Mononuclear cell (primary cell): ENCODE data around the gene ME3. TPM values are rescaled to one million over a fixed set of nuclear protein-coding genes. Genes with fewer than 3 reads are reported as not detected.

ENCODE experiments used
- H3K27me3 ChIP-seq: 2 replicates; pipeline ENCODE4 v1.6.0; 2011; ENCODE audit warnings: low read length, control low read depth; ENCODE audit not compliant: insufficient read depth
- H3K4me1 ChIP-seq: 2 replicates; pipeline ENCODE4 v1.5.1; 2011; ENCODE audit warnings: mild to moderate bottlenecking, low read length, control low read depth; ENCODE audit not compliant: insufficient read depth
- H3K4me3 ChIP-seq: 2 replicates; pipeline ENCODE4 v1.5.1; 2011; ENCODE audit warnings: mild to moderate bottlenecking, low read length, moderate library complexity
- H3K9me3 ChIP-seq: 2 replicates; pipeline ENCODE4 v1.5.1; 2011; ENCODE audit warnings: low read depth, mild to moderate bottlenecking, control low read depth, low read length
- total RNA-seq: library from RNA; depleted of rRNA; stranded (reverse); fragments of >200 nt; gene quantifications from one replicate; pipeline ENCODE4 v1.2.3, GENCODE V29; 2012

The ME3 gene
- total RNA-seq, 1 donor: 4.2 TPM

DNA sequence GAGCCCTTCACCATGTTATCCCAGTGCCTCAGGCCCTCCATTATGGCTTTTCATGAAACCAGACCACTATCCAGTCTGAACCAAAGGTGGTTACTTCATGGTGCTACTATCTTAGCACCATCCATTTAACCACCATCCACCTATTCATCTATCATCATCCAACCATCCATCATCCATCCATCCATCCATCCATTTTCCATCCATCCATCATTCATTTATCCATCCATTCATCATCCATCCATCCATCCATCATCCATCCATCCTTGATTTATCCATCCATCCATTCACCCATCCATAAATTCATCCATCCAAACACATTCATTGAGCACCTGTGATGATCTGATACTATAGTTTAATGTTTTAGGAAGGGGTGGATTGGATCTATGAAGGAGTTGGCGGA is 204.2 kb downstream of the ME3 start:
- H3K4me3 ChIP-seq: no peak overlapping the region
- H3K9me3 ChIP-seq: no peaks in the 10 kb centered on the region
- H3K27me3 ChIP-seq: no peaks in the 10 kb centered on the region
- no peaks in the 10 kb centered on the region for H3K4me1 ChIP-seq

DNA sequence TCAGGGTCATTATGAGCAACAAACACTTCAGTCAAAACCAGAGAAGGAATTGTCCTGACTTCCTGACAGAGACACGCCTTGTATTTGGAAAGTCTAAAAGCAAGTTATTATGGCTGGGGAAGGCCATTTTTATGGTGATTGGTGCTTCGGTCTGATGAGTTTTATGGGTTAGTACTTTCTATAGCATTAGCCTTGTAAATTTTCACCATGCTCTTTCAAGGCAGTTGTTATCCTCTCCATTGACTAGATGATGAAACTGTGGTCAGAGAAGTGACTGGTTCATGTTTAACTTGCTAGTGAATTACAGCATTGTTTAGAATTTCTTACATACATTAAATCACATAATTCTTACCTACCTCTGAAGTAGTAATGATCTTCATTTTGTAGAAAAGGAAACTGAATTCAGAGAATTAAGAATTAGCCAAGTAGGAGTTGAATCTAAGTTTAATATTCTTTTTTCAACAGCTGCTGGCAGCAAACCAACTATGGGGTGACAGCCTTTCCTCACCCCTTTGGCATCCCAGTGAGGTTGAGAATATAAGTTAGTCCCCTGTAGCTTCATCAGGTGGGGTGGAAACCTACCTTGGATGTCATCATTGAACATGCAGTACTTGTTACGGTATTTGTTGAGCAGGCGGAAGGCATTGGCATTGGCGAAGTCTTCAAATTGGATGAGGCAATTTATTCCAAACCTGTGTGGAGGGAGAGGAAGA is 207.8 kb downstream of the ME3 start:
- Histone ChIP-seq H3K27me3 (no peaks in the 10 kb centered on the region), H3K4me3 (no peak overlapping the region), H3K4me1 (no peaks in the 10 kb centered on the region), H3K9me3 (no peaks in the 10 kb centered on the region)

GRCh38 chr11:86463955-86464354 is 208.5 kb downstream of the ME3 start:
- no peaks in the 10 kb centered on the region for H3K4me1 ChIP-seq
- no peaks in the 10 kb centered on the region for H3K27me3 ChIP-seq
- H3K9me3 ChIP-seq: no peaks in the 10 kb centered on the region
- H3K4me3 ChIP-seq: no peak overlapping the region

DNA sequence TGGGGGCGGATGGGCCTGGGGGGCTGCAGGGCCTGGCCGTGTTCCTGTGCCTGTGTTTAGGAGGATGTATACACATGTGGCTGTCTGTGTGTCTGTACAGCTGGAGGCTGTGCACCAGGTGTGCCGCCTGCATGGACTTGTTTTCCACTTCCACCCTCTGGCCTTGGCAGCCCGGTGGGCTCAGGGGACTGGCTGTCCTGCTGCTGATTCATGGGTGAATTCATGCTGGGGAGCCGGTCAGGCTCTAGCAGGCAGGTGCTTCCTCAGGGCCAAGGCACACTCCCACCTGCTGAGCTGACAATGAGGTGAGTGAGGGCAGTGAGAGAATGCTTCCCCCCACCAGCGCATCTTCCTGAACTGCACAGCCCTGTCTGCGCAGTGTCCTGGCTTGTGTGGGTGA is 209.3 kb downstream of the ME3 start:
- H3K9me3 ChIP-seq: no peaks in the 10 kb centered on the region
- no peak overlapping the region for H3K4me3 ChIP-seq
- H3K4me1 ChIP-seq: no peaks in the 10 kb centered on the region
- no peaks in the 10 kb centered on the region for H3K27me3 ChIP-seq

DNA sequence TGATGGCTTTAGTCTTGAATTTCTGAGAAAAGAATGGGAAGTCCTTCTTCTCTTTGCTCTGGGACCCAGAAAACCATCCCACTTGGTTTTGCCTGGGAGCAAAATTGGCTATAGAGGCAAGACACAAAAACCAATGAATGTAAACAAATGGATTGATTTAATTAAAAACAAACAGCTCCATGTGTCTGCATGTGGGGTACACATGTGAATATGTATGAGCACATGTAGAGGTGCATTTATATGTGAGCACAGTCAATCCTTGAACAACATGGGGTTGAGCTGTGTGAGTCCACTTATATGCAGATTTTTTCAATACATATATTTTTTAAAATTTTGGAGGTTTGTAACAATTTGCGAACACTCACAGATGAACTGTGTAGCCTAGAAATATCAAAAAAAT is 210.5 kb downstream of the ME3 start:
- no peaks in the 10 kb centered on the region for H3K4me1 ChIP-seq
- H3K27me3 ChIP-seq: no peaks in the 10 kb centered on the region
- H3K9me3 ChIP-seq: no peaks in the 10 kb centered on the region
- no peak overlapping the region for H3K4me3 ChIP-seq

GRCh38 chr11:86460461-86461385 is 211.7 kb downstream of the ME3 start:
- Histone ChIP-seq H3K4me3 (no peak overlapping the region), H3K9me3 (no peaks in the 10 kb centered on the region), H3K27me3 (no peaks in the 10 kb centered on the region), H3K4me1 (no peaks in the 10 kb centered on the region)

- Histone ChIP-seq H3K9me3 (no peaks in the 10 kb centered on the region), H3K27me3 (no peaks in the 10 kb centered on the region), H3K4me3 (no peak overlapping the region), H3K4me1 (no peaks in the 10 kb centered on the region)
Observed at GRCh38 chr11:86459682-86460460, 212.5 kb downstream of the ME3 start.

DNA sequence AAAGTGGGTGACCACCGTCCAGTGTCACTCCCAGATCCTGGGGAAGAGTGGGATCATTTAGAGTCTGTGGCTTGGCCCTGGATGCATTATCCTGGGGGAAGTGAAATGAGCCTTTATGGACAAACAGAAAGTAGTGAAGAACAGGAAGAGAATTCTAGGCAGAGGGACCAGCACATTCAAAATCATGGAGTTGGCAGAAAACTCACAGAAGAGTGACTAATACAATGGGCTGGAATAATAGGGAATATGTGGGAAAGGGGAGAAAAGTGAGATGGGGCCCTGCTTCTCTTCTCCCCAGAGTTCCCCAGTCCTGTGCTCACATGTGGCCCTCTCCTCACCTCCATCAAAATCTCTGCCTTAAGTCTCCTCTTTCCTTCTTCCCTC is 213.4 kb downstream of the ME3 start:
- H3K9me3 ChIP-seq: no peaks in the 10 kb centered on the region

GRCh38 chr11:86458294-86459001 is 214.0 kb downstream of the ME3 start:
- H3K27me3 ChIP-seq: no peaks in the 10 kb centered on the region
- no peak overlapping the region for H3K4me3 ChIP-seq
- no peaks in the 10 kb centered on the region for H3K4me1 ChIP-seq
- H3K9me3 ChIP-seq: no peaks in the 10 kb centered on the region

More for the DNA sequence above, 213.4 kb downstream of the ME3 start:
- H3K4me1 ChIP-seq: no peaks in the 10 kb centered on the region
- H3K4me3 ChIP-seq: no peak overlapping the region
- H3K27me3 ChIP-seq: no peaks in the 10 kb centered on the region

- Histone ChIP-seq H3K4me1 (no peaks in the 10 kb centered on the region), H3K9me3 (no peaks in the 10 kb centered on the region), H3K4me3 (no peak overlapping the region), H3K27me3 (no peaks in the 10 kb centered on the region)
Observed at GRCh38 chr11:86456075-86456939, 216.1 kb downstream of the ME3 start.

- no peaks in the 10 kb centered on the region for H3K4me1 ChIP-seq
- H3K27me3 ChIP-seq: no peaks in the 10 kb centered on the region
- H3K4me3 ChIP-seq: no peak overlapping the region
- H3K9me3 ChIP-seq: no peaks in the 10 kb centered on the region
Observed at GRCh38 chr11:86453290-86454030, 219.0 kb downstream of the ME3 start.

GRCh38 chr11:86449993-86450629 is 222.3 kb downstream of the ME3 start:
- no peaks in the 10 kb centered on the region for H3K4me1 ChIP-seq
- no peaks in the 10 kb centered on the region for H3K27me3 ChIP-seq
- H3K4me3 ChIP-seq: no peak overlapping the region
- no peaks in the 10 kb centered on the region for H3K9me3 ChIP-seq
